NCI-H510A treated with DMSO at 0.1 percent for 48 hours (cell line): ENCODE results near the gene FBN2.

Source experiments
- DNase-seq: peaks from one replicate; lab custom pipeline; 2025; lab: John Stamatoyannopoulos, UW

Gene FBN2

DNA sequence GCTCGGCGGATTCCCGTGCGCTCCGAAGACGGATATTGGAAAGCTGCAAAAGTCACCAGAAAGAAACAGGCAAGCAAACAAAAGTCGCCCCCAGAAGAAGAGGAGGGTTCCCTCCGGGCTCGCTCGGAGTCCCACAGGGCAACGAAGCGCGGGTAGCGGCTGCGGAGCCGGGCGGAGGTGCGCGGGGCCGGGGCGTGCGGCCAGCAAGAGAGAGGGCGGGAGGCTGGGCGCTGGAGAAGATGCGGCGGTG lies at the start of gene FBN2:
Gene FBN2 (minus strand): TSS at position 246 of the 250 bp plus-strand sequence. CDS start 642 bp downstream, outside the sequence.
- DNase-seq, result no peak

DNA sequence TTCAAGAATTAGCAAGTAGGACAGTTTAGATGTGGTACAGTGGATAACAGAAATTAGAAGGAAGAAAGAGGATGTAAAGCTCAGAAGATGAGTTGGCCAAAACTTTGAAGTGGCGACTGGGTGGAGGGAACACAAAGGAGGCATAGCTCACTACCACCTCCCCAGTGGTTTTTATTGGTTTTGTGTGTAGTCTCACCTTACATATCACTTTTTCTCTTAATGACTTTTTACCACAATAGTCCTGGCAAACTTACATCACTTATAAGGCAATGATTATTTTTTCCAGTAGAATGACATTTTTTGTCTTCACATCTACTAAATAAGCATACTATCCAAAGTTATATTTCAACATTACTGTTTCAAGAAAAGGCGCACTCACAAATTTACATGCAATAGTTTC lies 49.2 kb upstream of the FBN2 start:
- DNase-seq, result no peak

DNA sequence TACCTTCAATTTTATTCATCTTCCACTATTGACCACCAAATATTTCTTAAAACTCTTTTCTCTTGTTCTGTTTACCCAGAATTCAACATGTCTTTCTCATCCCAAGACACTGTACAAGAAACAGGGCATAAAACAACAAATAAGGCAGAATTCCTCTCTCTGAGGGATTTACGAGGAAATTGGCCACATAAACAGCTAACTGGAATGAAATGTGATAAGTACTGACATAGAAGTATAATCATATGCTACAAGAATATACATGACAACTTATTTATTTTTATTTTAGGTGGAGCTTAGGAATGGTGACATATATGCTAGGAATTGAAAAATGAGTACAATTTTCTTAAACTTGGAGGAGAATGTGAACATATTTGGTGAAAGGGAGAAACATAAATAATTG lies 48.8 kb upstream of the FBN2 start:
- DNase-seq, result no peak

DNA sequence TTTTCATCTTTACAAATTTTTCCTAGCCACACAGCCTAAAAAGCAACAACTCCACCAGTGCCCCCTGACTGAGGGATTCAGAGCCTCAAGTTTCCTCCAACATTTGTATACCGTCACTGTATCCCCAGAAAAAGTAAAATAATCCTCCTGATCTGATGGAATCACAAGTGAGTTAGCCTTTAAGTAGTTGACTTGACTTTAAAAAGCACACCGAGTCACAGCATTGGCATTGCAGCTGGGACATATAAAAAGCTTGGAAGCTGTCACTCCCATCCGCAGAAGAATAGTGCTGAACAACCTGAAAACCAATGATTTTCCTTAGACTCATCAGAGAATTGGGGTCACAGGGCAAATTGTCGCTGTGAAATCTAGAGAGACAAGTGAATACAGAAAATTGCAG lies 41.6 kb upstream of the FBN2 start:
- no peak for DNase-seq

DNA sequence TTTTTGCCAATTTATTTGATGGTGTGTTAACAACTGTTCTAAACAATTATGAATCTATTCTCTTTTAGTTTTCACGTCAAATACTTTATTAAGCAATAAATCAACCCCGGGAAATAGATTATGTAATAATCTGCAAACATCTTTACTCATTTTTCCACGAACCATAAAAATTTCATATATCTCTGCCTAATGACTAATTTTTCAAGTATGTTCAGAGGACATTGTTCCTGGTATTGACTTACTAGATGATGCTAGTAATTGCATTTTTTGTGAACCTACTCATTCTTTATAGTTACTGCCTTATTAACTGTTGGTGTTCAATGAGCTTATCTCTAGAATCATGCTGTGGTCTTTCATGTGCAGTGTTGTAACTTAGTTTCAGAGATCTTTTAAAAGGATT lies 41.0 kb upstream of the FBN2 start:
- DNase-seq, result no peak

DNA sequence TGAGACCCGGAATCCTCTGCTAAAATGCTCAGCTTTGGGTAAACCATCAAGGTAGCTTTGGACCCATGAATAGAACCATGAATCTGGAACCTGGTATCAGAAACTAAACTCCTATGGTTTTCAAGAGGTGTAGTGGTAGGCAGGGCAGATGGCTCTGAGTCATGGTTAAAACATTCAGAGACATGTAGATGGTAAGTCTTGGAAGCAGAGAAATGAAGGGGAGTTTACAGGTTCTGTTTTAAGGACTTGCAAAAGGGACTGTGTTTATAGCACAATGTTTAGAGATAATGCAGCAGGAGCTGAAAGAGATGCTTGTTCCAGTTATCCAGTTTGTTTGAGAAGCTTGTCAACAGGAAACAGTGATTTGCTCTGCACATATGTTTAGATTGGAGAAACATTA lies 36.0 kb upstream of the FBN2 start:
- DNase-seq, result no peak

DNA sequence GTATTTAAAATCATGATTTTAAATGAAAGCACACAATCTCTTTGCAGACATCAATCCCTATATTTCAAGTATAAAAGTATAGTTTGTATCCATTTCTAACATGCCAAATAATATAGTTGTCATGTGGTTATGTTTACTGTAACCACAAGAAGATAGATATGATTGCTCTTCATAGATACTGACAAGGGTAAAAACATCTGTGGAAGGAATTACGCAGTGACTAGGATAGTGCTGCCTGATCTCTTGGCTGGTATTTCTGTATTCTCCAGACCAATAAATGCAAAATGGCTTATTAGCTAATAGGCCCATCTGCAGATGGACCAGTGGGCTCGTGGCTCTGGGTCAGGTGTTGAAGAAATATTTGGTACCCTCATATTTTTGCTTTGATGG lies 34.9 kb upstream of the FBN2 start:
- DNase-seq, result no peak

DNA sequence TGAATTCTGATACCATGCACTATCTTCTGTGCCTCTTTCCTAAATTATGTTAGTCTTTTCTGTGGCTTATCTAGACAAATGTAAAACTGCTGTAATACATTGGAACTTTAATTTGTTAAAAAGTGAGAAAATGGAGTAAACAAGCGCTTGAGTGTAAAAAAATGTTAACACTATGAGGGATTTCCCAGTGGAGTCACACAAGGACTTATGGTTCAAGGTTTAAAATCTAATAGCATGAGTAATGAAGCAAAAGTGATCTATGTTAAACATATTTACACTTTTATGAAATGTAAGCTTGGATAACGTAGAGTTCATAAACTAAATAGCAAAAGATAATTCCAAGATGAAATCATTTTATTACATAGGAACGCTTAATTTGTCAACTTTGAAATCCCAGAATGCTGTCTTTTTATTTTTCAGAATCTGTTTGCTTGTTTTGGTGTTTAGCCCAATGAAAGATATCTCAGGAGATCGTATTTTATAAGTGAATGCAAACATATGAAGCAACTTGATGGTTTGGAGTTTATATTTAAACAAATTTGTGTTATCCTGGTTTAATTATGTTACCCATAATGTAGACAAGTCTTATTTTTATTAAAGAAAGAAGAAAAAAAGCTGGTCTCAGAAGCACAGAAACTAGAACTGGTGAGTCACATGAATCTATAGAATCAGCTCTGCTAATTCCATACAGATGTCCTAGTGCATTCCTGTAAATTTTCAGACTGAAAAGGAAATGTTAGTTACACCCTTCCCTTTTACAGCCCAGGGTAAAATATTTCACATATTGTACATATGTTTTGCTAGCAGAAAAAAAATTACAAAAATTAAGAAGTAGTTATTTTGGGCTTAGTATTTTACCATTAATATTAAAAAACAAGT lies 34.2 kb upstream of the FBN2 start:
- no peak for DNase-seq

DNA sequence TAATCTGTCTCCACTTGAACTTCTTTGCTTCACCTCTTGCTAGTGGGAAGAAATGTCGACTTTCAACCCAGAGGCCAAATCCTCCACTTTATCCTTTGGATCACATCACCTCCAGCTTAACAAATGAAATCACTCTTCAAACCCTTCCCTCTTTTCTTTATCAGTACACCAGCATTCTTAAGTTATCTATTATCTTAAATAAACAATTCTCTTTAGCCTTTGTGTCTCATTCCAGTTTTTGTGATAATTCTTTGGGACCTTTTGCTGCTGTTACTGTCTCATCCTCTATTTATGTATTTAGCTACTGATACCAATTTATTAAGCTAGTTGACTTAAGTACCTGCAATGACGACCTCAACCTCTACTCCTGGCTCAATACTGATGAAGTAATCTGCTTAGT lies 28.1 kb upstream of the FBN2 start:
- no peak for DNase-seq

DNA sequence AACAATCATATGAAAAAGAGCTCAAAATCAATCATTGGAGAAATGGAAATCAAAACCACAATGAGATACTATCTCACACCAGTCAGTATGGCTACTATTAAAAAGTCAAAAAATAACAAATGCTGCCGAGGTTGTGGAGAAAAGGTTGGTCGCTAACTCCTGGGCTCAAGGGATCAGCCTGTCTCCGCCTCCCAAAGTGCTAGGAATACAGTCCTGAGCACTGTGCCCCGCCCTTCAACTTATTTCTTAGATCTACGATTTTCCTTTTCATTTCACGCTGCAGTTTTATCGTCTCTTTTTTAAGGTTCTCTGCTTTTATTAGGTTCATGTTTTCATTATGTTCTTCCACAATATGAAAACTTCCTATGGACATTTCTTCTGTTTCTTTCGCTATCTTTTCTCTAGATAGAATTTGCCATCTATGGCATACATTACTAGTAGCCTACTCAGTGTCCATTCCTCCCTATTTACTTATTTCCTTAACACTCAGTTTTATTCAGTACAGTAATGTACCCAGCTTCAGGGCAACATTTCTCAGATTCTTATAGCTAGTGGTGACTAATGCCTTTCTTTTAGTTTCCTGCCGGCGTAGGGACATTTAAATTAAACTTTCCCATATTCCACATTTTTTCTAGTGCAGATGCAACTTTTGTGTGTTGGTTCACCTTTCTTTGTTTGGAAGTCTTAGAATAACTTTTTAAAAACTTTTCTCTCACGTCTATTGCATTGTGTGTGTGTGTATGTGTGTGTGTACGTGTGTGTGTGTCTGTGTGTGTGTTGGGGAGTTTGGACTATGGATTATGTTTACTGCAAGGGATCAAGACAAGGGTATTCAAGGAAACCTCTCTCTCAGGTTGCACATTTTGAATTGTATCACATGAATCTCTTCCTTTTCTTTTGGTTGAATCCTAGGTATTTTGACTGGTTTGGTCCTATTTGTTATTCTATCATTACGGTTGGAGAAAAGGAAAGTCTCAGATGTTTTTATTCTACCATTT lies 21.6 kb upstream of the FBN2 start:
- no peak for DNase-seq

DNA sequence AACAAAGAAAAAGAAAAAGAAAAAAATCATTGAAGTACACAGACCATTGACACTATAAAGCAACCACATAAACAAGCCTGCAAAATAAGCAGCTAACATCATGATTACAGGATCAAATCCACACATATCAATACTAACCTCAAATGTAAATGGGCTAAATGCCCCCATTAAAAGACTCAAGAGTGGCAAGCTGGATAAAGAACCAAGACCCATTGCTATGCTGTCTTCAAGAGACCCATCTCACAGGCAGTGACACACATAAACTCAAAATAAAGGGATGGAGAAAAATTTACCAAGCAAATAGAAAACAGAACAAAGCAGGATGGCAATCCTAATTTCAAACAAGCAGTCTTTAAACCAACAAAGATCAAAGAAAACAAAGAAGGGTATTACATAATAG lies 15.7 kb upstream of the FBN2 start:
- no peak for DNase-seq

DNA sequence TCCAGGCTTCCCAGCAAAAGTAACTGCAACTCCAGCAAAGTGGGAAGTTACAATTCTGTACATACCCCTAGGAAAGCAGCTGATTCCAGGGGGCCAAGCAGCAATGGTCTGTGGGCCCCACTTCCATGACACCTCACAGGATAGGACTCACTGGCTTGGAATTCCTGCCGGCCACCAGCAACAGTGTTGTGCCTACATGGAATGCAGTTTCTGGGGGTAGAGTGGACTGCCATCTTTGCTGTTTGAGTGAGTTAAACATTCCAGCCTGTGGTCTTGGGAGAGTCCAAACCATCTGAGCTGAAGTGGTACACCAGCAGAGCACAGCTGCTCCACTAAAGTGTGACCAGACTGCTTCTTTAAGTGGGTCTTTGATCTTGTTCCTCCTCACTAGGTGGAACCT lies 13.4 kb upstream of the FBN2 start:
- DNase-seq, result no peak

DNA sequence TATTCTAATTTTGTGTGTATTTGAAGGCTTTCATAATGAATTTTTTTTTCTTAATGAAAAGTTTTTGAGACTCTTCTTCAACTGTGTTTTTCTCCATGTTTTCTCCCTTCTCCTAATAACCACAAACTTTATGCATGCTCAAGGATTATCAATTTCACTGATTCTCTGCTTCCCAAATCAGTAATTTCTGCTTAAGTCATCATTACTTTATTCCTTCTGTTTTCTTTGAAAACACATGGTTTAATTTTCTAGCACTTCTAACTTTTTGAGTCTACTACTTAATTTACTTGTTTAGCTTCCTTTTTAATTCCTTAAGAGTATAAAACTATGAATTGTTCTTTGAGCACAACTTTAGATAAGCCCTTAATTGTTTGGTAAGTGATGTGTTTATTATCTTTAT lies 11.5 kb upstream of the FBN2 start:
- no peak for DNase-seq

DNA sequence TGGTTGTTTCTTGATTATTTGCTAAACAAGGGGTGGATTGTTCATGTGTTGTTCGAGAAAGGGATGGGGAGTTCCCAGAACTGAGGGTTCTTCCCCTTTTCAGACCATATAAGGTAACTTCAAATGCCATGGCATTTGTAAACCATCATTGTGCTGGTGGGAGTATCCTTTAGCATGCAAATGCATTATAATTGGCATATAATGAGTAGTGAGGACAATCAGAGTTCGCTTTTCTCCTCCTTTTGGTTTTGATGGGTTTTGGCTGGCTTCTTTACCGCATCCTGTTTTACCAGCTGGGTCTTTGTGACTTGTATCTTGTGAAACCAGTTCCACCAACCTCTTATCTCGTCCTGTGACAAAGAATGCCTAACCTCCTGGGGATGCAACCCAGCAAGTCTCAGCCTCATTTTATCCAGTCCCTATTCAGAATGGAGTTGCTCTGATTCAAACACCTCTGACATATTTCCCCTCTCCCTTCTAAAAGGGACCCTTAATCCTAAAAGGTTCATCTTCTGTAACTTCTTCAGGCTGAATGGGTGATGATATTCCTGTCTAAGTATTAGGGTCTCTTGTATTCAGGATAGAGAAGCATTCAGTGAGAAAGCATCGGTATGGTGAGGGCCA lies 8.7 kb upstream of the FBN2 start:
- DNase-seq, result peak; percentile 33

DNA sequence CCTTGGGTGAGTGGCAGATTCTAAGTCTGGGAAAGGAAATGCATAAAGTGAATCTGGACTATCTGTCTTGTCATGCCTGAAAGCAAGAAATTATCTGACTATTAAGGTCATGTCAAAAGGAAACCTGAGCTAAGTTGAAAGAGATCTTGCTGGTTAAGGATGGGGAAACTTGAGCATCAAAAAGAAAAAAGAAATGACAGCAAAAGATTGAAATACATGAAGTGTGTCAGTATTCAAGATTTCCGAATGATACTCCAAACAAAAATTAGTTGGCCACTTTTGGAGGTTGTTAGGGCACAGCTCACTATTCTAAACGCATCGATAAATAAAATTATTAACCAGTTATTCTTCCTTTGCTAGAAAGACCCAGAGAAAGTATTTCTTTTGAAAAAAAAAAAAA lies 3.3 kb upstream of the FBN2 start:
- no peak for DNase-seq

DNA sequence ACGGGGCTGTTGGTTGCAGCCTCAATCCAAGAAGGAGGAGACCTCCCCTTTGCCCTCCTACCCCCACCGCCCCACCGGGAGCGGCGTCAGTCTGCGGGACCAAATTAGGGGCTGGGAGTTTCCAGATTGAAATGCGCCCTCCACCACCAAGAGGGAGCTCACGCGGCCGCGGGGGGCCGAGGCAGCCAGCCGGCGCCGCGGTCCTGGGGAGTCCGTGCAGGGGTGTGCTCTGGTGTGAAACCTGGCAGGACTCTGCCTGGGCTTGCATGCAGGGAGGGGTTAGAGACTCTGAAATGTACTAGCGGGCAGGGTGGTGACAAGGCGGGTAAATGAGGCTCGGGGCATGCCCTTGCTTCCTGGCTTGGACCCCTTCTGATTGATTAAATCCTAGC lies 989 bp upstream of the FBN2 start:
- no peak for DNase-seq

DNA sequence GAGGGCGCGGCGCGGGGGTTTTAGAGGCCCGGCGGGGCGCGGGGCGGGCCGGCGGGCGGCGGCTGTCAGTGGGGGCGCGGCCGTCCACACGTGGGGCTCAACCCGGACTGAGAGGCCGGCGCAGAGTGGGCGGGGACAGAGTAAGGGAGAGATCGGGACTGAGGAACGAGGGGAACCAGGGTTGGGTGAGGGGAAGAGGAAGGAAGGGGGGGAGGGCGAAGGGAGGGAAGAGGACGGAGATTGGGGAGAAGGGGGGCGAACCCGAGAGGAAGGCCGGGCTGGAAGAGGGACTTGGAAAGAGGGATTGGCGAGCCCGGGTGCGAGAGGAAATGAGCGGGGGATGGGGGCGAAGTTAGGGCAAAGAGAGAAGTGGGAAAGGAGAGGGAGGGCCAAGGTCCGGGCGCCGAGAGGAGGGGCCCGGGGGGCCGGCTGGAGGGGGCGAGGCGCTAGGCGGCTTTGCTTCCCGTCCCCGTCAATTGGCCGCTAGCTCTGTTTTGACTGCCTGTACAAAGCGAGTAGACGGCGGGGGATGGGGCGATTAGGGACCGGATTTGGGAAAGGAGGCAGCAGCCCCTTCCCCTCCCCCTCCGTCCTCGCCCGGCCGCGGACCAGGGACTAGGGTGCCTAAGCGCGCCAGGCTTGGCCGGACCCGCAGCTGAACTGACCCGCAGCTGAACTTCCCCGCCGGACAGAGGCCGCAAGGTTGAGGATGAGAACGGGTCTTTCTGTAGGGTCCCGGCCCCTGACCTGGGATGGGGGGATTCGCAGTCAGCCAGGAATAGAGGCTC lies 399 bp upstream of the FBN2 start:
- peak; percentile 19 for DNase-seq

DNA sequence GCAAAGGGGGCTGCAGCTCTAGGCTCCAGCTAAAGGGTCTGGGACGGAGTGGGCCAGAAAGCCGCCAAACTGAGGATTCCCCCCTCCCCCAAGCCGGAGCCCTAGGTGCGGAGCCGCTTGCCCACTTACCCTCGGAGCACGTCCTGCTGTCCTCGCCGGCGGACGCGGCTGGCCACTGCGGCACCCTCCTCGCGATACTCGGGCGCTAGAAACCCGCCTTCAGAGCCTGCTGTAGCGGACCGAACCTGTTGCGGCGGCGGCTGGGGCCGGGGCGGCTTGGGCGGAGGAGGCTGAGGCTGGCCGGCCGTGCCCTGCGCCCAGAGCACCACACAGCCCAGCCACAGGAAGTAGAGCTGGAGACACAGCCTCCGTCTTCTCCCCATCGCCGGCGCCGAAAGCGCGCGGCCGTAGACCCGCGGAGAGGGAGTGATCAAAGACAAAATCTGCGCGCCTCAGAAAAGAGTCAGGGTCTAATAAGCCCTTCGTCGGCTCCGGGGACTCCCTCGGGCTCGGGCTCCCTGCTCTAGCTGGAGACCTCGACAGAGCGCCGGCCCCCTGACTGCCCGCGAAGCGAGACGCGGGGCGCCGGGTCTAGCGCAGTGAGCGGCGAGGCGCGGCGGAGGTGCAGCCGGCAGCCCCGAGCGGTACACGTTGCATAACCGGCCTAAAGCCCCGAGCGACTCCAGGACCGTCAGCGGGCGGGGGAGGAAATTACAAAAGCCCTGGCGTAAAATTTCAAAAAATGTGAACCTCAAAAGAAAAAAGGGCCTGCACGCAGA lies 635 bp downstream of the FBN2 start:
- peak; percentile 19 for DNase-seq

DNA sequence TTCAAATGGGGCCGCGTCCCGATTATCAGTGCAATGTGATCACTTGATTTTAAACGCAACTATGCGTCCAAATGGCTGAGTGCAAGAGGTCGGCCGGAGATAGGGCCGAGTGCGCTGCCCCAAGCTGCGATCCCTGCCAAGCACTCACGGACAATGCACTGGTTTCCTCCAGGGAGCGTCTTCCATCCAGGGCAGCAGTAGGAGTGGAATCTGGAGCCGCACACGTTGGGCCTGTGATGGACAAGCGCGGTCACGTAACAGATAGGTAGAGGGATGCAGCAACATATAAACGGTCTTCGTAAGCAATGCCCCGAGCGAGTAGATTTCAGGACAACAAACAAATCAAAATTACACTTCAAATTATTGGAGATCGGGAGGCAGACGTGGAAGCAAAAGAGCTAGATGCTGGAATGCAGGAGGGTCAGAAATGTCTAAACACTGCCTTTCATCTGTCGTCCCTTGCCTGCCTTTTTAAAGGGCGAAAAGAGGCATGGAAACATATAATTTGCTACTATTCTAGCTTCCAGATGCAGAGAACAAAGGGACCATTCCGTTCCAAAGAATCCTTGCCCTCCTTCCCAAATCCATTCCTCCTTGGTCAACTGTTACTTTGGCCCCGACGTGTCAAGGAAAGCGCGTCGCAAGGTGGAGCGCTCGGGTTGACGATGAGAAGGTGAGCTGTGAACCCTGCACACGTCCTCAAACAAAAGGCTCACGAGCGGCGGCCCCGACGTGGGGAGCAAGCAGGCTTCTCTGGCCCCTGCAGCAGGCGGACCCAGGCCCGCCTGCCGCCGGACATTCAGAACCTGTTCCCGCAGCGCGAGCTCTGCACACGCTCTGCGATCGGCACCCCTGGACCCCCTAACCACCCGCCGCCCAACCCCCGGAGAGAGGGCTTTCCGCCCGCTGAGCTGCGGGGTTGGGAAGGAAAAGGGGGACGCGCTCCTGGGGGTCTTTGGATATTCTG lies 1.5 kb downstream of the FBN2 start:
- no peak for DNase-seq

DNA sequence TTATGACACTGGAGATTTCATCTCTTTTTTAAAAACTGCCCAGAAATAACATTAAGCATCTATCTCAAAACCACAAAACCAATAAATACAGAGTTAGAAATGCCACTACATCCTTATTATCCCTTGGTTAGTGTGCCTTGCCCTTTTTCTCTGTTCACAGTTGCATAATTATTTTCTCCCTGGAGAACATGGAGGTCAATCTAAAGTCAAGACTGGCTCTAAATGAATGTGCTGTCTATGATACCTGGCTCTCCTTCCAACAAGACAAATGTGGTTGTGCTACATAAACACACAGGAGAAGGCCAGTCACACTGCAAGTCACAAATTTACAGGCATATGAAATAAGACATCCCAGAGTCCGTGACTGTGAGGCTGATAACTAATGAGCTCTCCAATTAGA lies 2.8 kb downstream of the FBN2 start:
- DNase-seq, result no peak
